H1 (cell line): ENCODE results near the gene DGKD. TPM values are rescaled to one million over a fixed set of nuclear protein-coding genes. Genes with fewer than 3 reads are reported as not detected.

Experiments used
- CTCF ChIA-PET: fragments of 300-600 bp; sonication (Branson Sonifier 250); formaldehyde crosslinking; loops from one replicate; lab custom pipeline; 2021; ENCODE audit not compliant: partially characterized antibody; lab: Charles Lee
- POLR2A ChIA-PET: fragments of 300-600 bp; sonication (Branson Sonifier 250); formaldehyde crosslinking; loops from one replicate; lab custom pipeline; 2021; ENCODE audit warnings: inconsistent platforms; ENCODE audit not compliant: partially characterized antibody; lab: Charles Lee
- DNase-seq, 2 experiments: peaks; one replicate each; pipeline versions ENCODE4 v3.0.0 to v3.0.0-alpha.2; 2010 to 2022; ENCODE audit warnings: low spot score in 2 of 2, low read depth in 1 of 2, mixed read lengths in 1 of 2
- FAIRE-seq: peaks from 2 replicates; lab custom pipeline; 2011; peaks lifted over from hg19 to GRCh38; lab: Jason Lieb, UNC
- H2AFZ ChIP-seq: 2 replicates; pipeline ENCODE4 v1.8.1; 2012; ENCODE audit warnings: low read length, inconsistent platforms
- H2AK5ac ChIP-seq: 2 replicates; pipeline ENCODE4 v1.6.1; 2013; ENCODE audit warnings: low read depth, low read length
- H2BK120ac ChIP-seq: replicated peaks from 2 replicates; pipeline ENCODE3; 2013; ENCODE audit warnings: low read depth, low read length, inconsistent platforms
- H2BK12ac ChIP-seq: 2 replicates; pipeline ENCODE4 v1.6.1; 2013; ENCODE audit warnings: low read depth, low read length
- H2BK15ac ChIP-seq: 2 replicates; pipeline ENCODE4 v1.6.1; 2013; ENCODE audit warnings: low read length
- H2BK20ac ChIP-seq: 2 replicates; pipeline ENCODE4 v1.6.1; 2013; ENCODE audit warnings: low read length
- H2BK5ac ChIP-seq: 2 replicates; pipeline ENCODE4 v1.6.1; 2013; ENCODE audit warnings: low read depth, low read length
- H3K14ac ChIP-seq: 2 replicates; pipeline ENCODE4 v1.6.1; 2013; ENCODE audit warnings: inconsistent platforms; ENCODE audit not compliant: insufficient read length
- H3K18ac ChIP-seq: 2 replicates; pipeline ENCODE4 v1.6.1; 2013; ENCODE audit warnings: low read length; ENCODE audit errors: extremely low read depth
- H3K23ac ChIP-seq: 2 replicates; pipeline ENCODE4 v1.6.1; 2013; ENCODE audit warnings: inconsistent platforms; ENCODE audit not compliant: insufficient read length
- H3K23me2 ChIP-seq: 2 replicates; pipeline ENCODE4 v1.6.1; 2013; ENCODE audit warnings: low read depth, low read length
- H3K27ac ChIP-seq: 2 replicates; pipeline ENCODE4 v1.6.1; 2011; ENCODE audit warnings: low read depth, low read length, inconsistent platforms
- H3K27me3 ChIP-seq, 4 experiments: replicated peaks in 1 of 4; 1 replicate in 1 of 4; 2 replicates in 3 of 4; pipeline versions ENCODE4 v1.6.1 to v1.8.1; 2011 to 2013; ENCODE audit warnings: low read length in 3 of 4, mild to moderate bottlenecking in 3 of 4, inconsistent platforms in 2 of 4, mixed read lengths in 2 of 4, moderate library complexity in 1 of 4; ENCODE audit not compliant: control insufficient read depth in 3 of 4, insufficient read depth in 3 of 4; ENCODE audit errors: extremely low read depth in 1 of 4
- H3K36me3 ChIP-seq, 4 experiments: 2 replicates each; pipeline versions ENCODE4 v1.6.1 to v1.8.1; 2011 to 2013; ENCODE audit warnings: mild to moderate bottlenecking in 4 of 4, low read length in 3 of 4, moderate library complexity in 2 of 4, control low read depth in 1 of 4, inconsistent platforms in 1 of 4; ENCODE audit not compliant: insufficient read depth in 4 of 4, control insufficient read depth in 2 of 4
- H3K4ac ChIP-seq: replicated peaks from 2 replicates; pipeline ENCODE3; 2013; ENCODE audit warnings: low read length, low read depth, mixed read lengths, inconsistent platforms; ENCODE audit not compliant: insufficient read length
- H3K4me1 ChIP-seq, 4 experiments: replicated peaks in 1 of 4; 1 replicate in 1 of 4; 2 replicates in 3 of 4; pipeline versions ENCODE4 v1.6.1 to v1.8.1; 2011 to 2013; ENCODE audit warnings: low read length in 3 of 4, inconsistent platforms in 2 of 4, mixed read lengths in 1 of 4; ENCODE audit not compliant: insufficient read depth in 4 of 4, control insufficient read depth in 3 of 4
- H3K4me2 ChIP-seq, 2 experiments: 2 replicates each; pipeline versions ENCODE4 v1.6.1 to v1.8.1; 2011 to 2013; ENCODE audit warnings: low read depth in 2 of 2, low read length in 2 of 2, control low read depth in 1 of 2, inconsistent platforms in 1 of 2, mild to moderate bottlenecking in 1 of 2; ENCODE audit not compliant: insufficient read depth in 1 of 2
- H3K4me3 ChIP-seq, 4 experiments: fragments of 200-600, 300-600 bp in 1 of 4; sonication (generic), shearing (Covaris generic), sonication (Bioruptor Twin) in 1 of 4; 2 replicates each; pipeline versions ENCODE4 v1.5.1 to v1.8.1; 2011 to 2016; ENCODE audit warnings: low read length in 4 of 4, low read depth in 3 of 4, control low read depth in 2 of 4, inconsistent platforms in 2 of 4, mild to moderate bottlenecking in 2 of 4, mixed read lengths in 1 of 4, moderate library complexity in 1 of 4; ENCODE audit not compliant: insufficient read depth in 2 of 4; ENCODE audit errors: extremely low read depth in 1 of 4
- H3K56ac ChIP-seq: replicated peaks from 2 replicates; pipeline ENCODE3; 2013; ENCODE audit warnings: low read depth, mild to moderate bottlenecking, mixed read lengths, low read length, inconsistent platforms; ENCODE audit not compliant: insufficient read length
- H3K79me1 ChIP-seq: 2 replicates; pipeline ENCODE4 v1.6.1; 2013; ENCODE audit warnings: low read depth, low read length, control low read depth
- H3K79me2 ChIP-seq, 2 experiments: 2 replicates each; pipeline versions ENCODE4 v1.6.1 to v1.8.1; 2012 to 2013; ENCODE audit warnings: low read length in 2 of 2, mild to moderate bottlenecking in 2 of 2, inconsistent platforms in 1 of 2; ENCODE audit not compliant: insufficient read depth in 2 of 2, control insufficient read depth in 1 of 2
- H3K9ac ChIP-seq, 4 experiments: replicated peaks in 1 of 4; 1 replicate in 1 of 4; 2 replicates in 3 of 4; pipeline versions ENCODE4 v1.6.1 to v1.8.1; 2011 to 2013; ENCODE audit warnings: low read depth in 3 of 4, low read length in 3 of 4, control low read depth in 2 of 4, mild to moderate bottlenecking in 2 of 4, moderate library complexity in 2 of 4, inconsistent platforms in 1 of 4; ENCODE audit errors: extremely low read depth in 1 of 4
- H3K9me3 ChIP-seq, 2 experiments: 2 replicates each; pipeline versions ENCODE4 v1.6.1 to v1.8.1; 2012 to 2013; ENCODE audit warnings: mild to moderate bottlenecking in 2 of 2, moderate library complexity in 2 of 2, control low read depth in 1 of 2, inconsistent platforms in 1 of 2, low read depth in 1 of 2, low read length in 1 of 2, mixed read lengths in 1 of 2; ENCODE audit not compliant: insufficient read depth in 2 of 2
- H4K20me1 ChIP-seq, 2 experiments: replicated peaks in 1 of 2; 2 replicates each; pipeline versions ENCODE3 to v1.8.1; 2011 to 2013; ENCODE audit warnings: inconsistent platforms in 2 of 2, low read length in 2 of 2, mild to moderate bottlenecking in 1 of 2; ENCODE audit not compliant: insufficient read depth in 2 of 2, control insufficient read depth in 1 of 2
- H4K5ac ChIP-seq: 2 replicates; pipeline ENCODE4 v1.6.1; 2013; ENCODE audit warnings: low read length, low read depth, mixed read lengths, inconsistent platforms; ENCODE audit not compliant: insufficient read length
- H4K8ac ChIP-seq: 2 replicates; pipeline ENCODE4 v1.8.0; 2013; ENCODE audit warnings: mild to moderate bottlenecking, moderate library complexity, low read length, inconsistent platforms; ENCODE audit not compliant: insufficient read depth; ENCODE audit errors: extremely low read depth
- H4K91ac ChIP-seq: replicated peaks from 2 replicates; pipeline ENCODE3; 2013; ENCODE audit warnings: low read length, mixed read lengths, inconsistent platforms; ENCODE audit not compliant: insufficient read length
- ATF2 ChIP-seq: IDR thresholded peaks from 2 replicates; pipeline ENCODE4 v1.6.1; 2012; ENCODE audit warnings: low read length, inconsistent platforms
- BACH1 ChIP-seq: IDR thresholded peaks from 2 replicates; pipeline ENCODE4 v1.6.1; 2012; ENCODE audit warnings: low read length, improper control_type of control experiment
- CBX8 ChIP-seq: fragments of 300-800, 300-1000 bp; sonication (generic); IDR thresholded peaks from 2 replicates; pipeline ENCODE4 v1.7.1; 2016; ENCODE audit warnings: low read depth, low read length, borderline replicate concordance
- CTCF ChIP-seq, 3 experiments: IDR thresholded peaks; 1 replicate in 2 of 3; 2 replicates in 1 of 3; pipeline versions ENCODE4 v1.5.1 to v1.6.1; 2011; ENCODE audit warnings: low read length in 3 of 3, mild to moderate bottlenecking in 3 of 3, inconsistent platforms in 2 of 3, low read depth in 1 of 3, moderate library complexity in 1 of 3; ENCODE audit not compliant: insufficient read depth in 1 of 3; ENCODE audit errors: control extremely low read depth in 1 of 3
- NRF1 ChIP-seq: IDR thresholded peaks from 2 replicates; pipeline ENCODE4 v1.6.1; 2011; ENCODE audit warnings: mild to moderate bottlenecking, low read depth, low read length, improper control_type of control experiment
- POLR2A ChIP-seq, 2 experiments: IDR thresholded peaks; 1 replicate in 1 of 2; 2 replicates in 1 of 2; pipeline ENCODE4 v1.6.1; 2011; ENCODE audit warnings: low read depth in 2 of 2, low read length in 2 of 2, mild to moderate bottlenecking in 2 of 2; ENCODE audit errors: control extremely low read depth in 1 of 2
- SIN3A ChIP-seq, 2 experiments: IDR thresholded peaks in 1 of 2; conservative IDR thresholded peaks in 1 of 2; 2 replicates each; pipeline ENCODE4 v1.6.1; 2011 to 2012; ENCODE audit warnings: low read length in 2 of 2, improper control_type of control experiment in 1 of 2, low read depth in 1 of 2, mild to moderate bottlenecking in 1 of 2
- WGBS, 2 experiments: shearing (Covaris generic) in 1 of 2; methylation state at CpG; one replicate each; pipeline versions ENCODE4 v1.1.6 to v1.1.7; 2013 to 2015; ENCODE audit warnings: low lambda C conversion rate in 2 of 2, mixed read lengths in 2 of 2, inconsistent platforms in 1 of 2, low coverage in 1 of 2, missing lambda C conversion rate in 1 of 2; ENCODE audit not compliant: insufficient replicate concordance in 2 of 2, insufficient coverage in 1 of 2, insufficient read length in 1 of 2; ENCODE audit errors: extremely low coverage in 1 of 2, missing lambda C conversion rate in 1 of 2; 5-methylcytosine and 5-hydroxymethylcytosine counted together
- polyA plus RNA-seq, 7 experiments: library from polyadenylated mRNA; depleted of rRNA in 3 of 7; stranded (reverse) in 5 of 7; unstranded in 2 of 7; fragments of >200 nt in 5 of 7; fragments of 200-250 nt in 2 of 7; gene quantifications; 1 replicate in 5 of 7; 2 replicates in 1 of 7; 4 replicates in 1 of 7; pipeline versions ENCODE4 v1.2.1 to v1.2.3, GENCODE V29; 2011 to 2013; ENCODE audit warnings: missing spikeins in 2 of 7, mixed read lengths in 2 of 7
- total RNA-seq: library from RNA; stranded (reverse); fragmentation: NEBNext Ultra II Directional; extraction: Animal tissue kit (Norgen Biotek cat#: 25700); gene quantifications from 2 replicates; pipeline ENCODE4 v1.2.1, GENCODE V29; 2021
- TF ChIP-seq, protein P1 (sequence below): IDR thresholded peaks from 2 replicates; pipeline ENCODE4 v1.6.1; 2011; ENCODE audit warnings: low read depth, mild to moderate bottlenecking, low read length; ENCODE audit not compliant: insufficient read depth

Gene DGKD
- total and polyA plus RNA-seq, 2 of the 8 experiments (the other 6 are each of a cell fraction or from before 2014, with no cell fraction given) = 7.7 to 30.9 TPM

GRCh38 chr2:233458826-233459225, 104.5 kb downstream of the DGKD start:
- Histone ChIP-seq H3K27ac (no peak overlapping the region), H3K4me1 (no peaks in the 10 kb centered on the region), H2BK15ac (no peak overlapping the region), H3K9ac (no peak overlapping the region), H3K4me2 (no peak overlapping the region), H3K9me3 (no peaks in the 10 kb centered on the region), H3K23me2 (peaks cover 2% of the 10 kb centered on the region; the same call in 1 of the 2 replicates), H4K20me1 (peaks cover 0 to 2% of the 10 kb centered on the region in 2 experiments), H3K56ac (no peak overlapping the region), H4K91ac (no peak overlapping the region), H3K14ac (no peak overlapping the region), H4K5ac (no peak overlapping the region), H2BK12ac (no peak overlapping the region), H3K36me3 (peaks cover 0 to 8% (median 4%) of the 10 kb centered on the region in 4 experiments; a peak in 4 of 8 replicates), H3K4me3 (no peak overlapping the region), H2AFZ (no peak overlapping the region), H3K23ac (no peak overlapping the region), H2AK5ac (no peak overlapping the region), H2BK20ac (no peak overlapping the region), H2BK120ac (no peak overlapping the region), H3K79me1 (no peaks in the 10 kb centered on the region), H3K79me2 (no peaks in the 10 kb centered on the region), H4K8ac (no peak overlapping the region), H3K27me3 (no peaks in the 10 kb centered on the region), H3K18ac (no peak overlapping the region), H2BK5ac (no peak overlapping the region), H3K4ac (no peak overlapping the region)
- no peak for DNase-seq
- ChIA-PET CTCF (interaction anchor here (0.7 to 4.5 kb wide), 2 partner anchors 11 to 572 kb away, joined by 3 to 25 read pairs; no protein-coding TSS in a partner anchor), POLR2A (no interaction called here)
- WGBS, 2 experiments = 89% methylated on average over 8 of the region's 8 CpGs; no CpG with 5 or more reads in 1 of the 2 experiments
- no peak for FAIRE-seq
- TF ChIP-seq ATF2 (no peak), BACH1 (no peak), CBX8 (no peak), NRF1 (no peak), POLR2A (IDR thresholded peaks at IDR 0.05; ENCODE audit: control extremely low read depth in 1 of 2, low read depth in 2 of 2, low read length in 2 of 2) (no peak), SIN3A (conservative IDR thresholded peaks at IDR 0.05 in 1 of 2, IDR thresholded peaks at IDR 0.05 in 1 of 2; ENCODE audit: low read depth in 1 of 2, low read length in 2 of 2) (no peak), CTCF (IDR thresholded peaks at IDR 0.05; ENCODE audit: control extremely low read depth in 1 of 3, insufficient read depth in 1 of 3, low read depth in 1 of 3, low read length in 3 of 3) (no peak)
- TF ChIP-seq, protein P1, sequence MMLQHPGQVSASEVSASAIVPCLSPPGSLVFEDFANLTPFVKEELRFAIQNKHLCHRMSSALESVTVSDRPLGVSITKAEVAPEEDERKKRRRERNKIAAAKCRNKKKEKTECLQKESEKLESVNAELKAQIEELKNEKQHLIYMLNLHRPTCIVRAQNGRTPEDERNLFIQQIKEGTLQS = no peak
